ENCODE data around the gene HSP90AB1. TPM values are rescaled to one million over a fixed set of nuclear protein-coding genes. Genes with fewer than 3 reads are reported as not detected.
A peak's percentile ranks its signal among the peaks of the same experiment; 100 is the strongest.

The HSP90AB1 gene
- total RNA-seq, 4 donors from 2014 or later, result 336 to 897 (median 564) TPM

- intact Hi-C loops (cut with DNase I; ENCODE audit: low total_unique reads), result no loop called here
- Histone ChIP-seq H3K27me3 (peaks cover 12 to 13% of the 10 kb centered on the region in 2 donors), H3K27ac (no peak within 1 kb of the TSS), H3K4me1 (peaks cover 0 to 6% of the 10 kb centered on the region in 2 donors), H3K36me3 (no peaks in the 10 kb centered on the region), H3K9me3 (no peaks in the 10 kb centered on the region), H3K4me3 (peak within 1 kb of the TSS; percentile 17 to 33)
- no peak for DNase-seq
- TF ChIP-seq POLR2A (IDR thresholded peaks at IDR 0.05) (no peak), CTCF (IDR thresholded peaks at IDR 0.05) (no peak)
Measured at GRCh38 chr6:44269921-44270525, 23.1 kb downstream of the HSP90AB1 start, which contains the start of gene TMEM151B. Gene TMEM151B, plus strand, starts transcription at chr6:44270450. Its CDS starts 293 bp downstream, at chr6:44270743.

- Histone ChIP-seq H3K27me3 (peaks cover 12 to 13% of the 10 kb centered on the region in 2 donors), H3K4me1 (peaks cover 0 to 6% of the 10 kb centered on the region in 2 donors), H3K27ac (no peak overlapping the region), H3K9me3 (no peaks in the 10 kb centered on the region), H3K36me3 (no peaks in the 10 kb centered on the region), H3K4me3 (peak overlapping the region; percentile 17 to 33)
- intact Hi-C loops (cut with DNase I; ENCODE audit: low total_unique reads), result no loop called here
- DNase-seq, result no peak
- TF ChIP-seq CTCF (IDR thresholded peaks at IDR 0.05) (no peak), POLR2A (IDR thresholded peaks at IDR 0.05) (no peak)
Measured at GRCh38 chr6:44270526-44271405, 23.9 kb downstream of the HSP90AB1 start.

- peaks cover 12 to 16% of the 10 kb centered on the region in 2 donors for H3K27me3 ChIP-seq
- H3K9me3 ChIP-seq, result no peaks in the 10 kb centered on the region
- H3K4me3 ChIP-seq, result no peak overlapping the region
- no peaks in the 10 kb centered on the region for H3K36me3 ChIP-seq
- H3K4me1 ChIP-seq, result peaks cover 0 to 6% of the 10 kb centered on the region in 2 donors
- no peak for DNase-seq
- intact Hi-C loops (cut with DNase I; ENCODE audit: low total_unique reads), result no loop called here
- no peak overlapping the region for H3K27ac ChIP-seq
- TF ChIP-seq POLR2A (IDR thresholded peaks at IDR 0.05) (no peak), CTCF (IDR thresholded peaks at IDR 0.05) (no peak)
Measured at GRCh38 chr6:44271406-44271723, 24.5 kb downstream of the HSP90AB1 start.

GRCh38 chr6:44271914-44272313 lies 25.0 kb downstream of the HSP90AB1 start:
- intact Hi-C loops (cut with DNase I; ENCODE audit: low total_unique reads), result no loop called here
- Histone ChIP-seq H3K27ac (no peak overlapping the region), H3K4me1 (peaks cover 0 to 6% of the 10 kb centered on the region in 2 donors), H3K4me3 (no peak overlapping the region), H3K36me3 (no peaks in the 10 kb centered on the region), H3K27me3 (peaks cover 12 to 18% of the 10 kb centered on the region in 2 donors), H3K9me3 (no peaks in the 10 kb centered on the region)
- no peak for TF ChIP-seq POLR2A (IDR thresholded peaks at IDR 0.05)
- TF ChIP-seq CTCF (IDR thresholded peaks at IDR 0.05), result no peak
- no peak for DNase-seq

GRCh38 chr6:44272529-44272928 lies 25.6 kb downstream of the HSP90AB1 start:
- intact Hi-C loops (cut with DNase I; ENCODE audit: low total_unique reads), result no loop called here
- no peak for DNase-seq

More at GRCh38 chr6:44272529-44272928, 25.6 kb downstream of the HSP90AB1 start:
- H3K27me3 ChIP-seq, result peaks cover 12 to 18% of the 10 kb centered on the region in 2 donors
- H3K9me3 ChIP-seq, result no peaks in the 10 kb centered on the region
- H3K4me3 ChIP-seq, result no peak overlapping the region
- no peaks in the 10 kb centered on the region for H3K36me3 ChIP-seq
- H3K4me1 ChIP-seq, result peaks cover 0 to 6% of the 10 kb centered on the region in 2 donors
- TF ChIP-seq POLR2A (IDR thresholded peaks at IDR 0.05) (no peak), CTCF (IDR thresholded peaks at IDR 0.05) (no peak)
- no peak overlapping the region for H3K27ac ChIP-seq
